Measurements from ENCODE around the gene GPHN. TPM values are rescaled to one million over a fixed set of nuclear protein-coding genes. Genes with fewer than 3 reads are reported as not detected.

Gene GPHN
- polyA plus RNA-seq, 1 donor (not counting 4 experiments of a cell fraction or from before 2014, with no cell fraction given), result 17.6 TPM

GRCh38 chr14:66601932-66602578 lies 94.1 kb downstream of the GPHN start:
- DNase-seq (ENCODE audit: low read depth, low spot score) (no peak), FAIRE-seq (no peak)
- Histone ChIP-seq H3K4me3 (ENCODE audit: control insufficient read depth in 2 of 3, extremely low read depth in 1 of 3, insufficient read depth in 2 of 3, low read depth in 1 of 3, low read length in 3 of 3) (no peak overlapping the region), H3K4me1 (ENCODE audit: control insufficient read depth, extremely low read depth, insufficient read depth, low read length) (peaks cover 8% of the 10 kb centered on the region), H3K9ac (ENCODE audit: control insufficient read depth, extremely low read depth, insufficient read depth, low read length) (no peak overlapping the region), H3K27ac (ENCODE audit: control insufficient read depth, insufficient read depth, low read length) (no peak overlapping the region), H2AFZ (ENCODE audit: control insufficient read depth, low read length) (no peak overlapping the region), H3K27me3 (ENCODE audit: control insufficient read depth, extremely low read depth, insufficient read depth, low read length) (no peaks in the 10 kb centered on the region), H4K20me1 (ENCODE audit: control insufficient read depth, extremely low read depth, insufficient read depth, low read length) (no peaks in the 10 kb centered on the region), H3K79me2 (ENCODE audit: control insufficient read depth, insufficient read depth, low read length) (peaks cover 21% of the 10 kb centered on the region), H3K9me3 (ENCODE audit: control insufficient read depth, low read depth, low read length) (no peaks in the 10 kb centered on the region), H3K4me2 (ENCODE audit: control insufficient read depth, extremely low read depth, insufficient read depth, low read depth, low read length) (no peak overlapping the region), H3K36me3 (ENCODE audit: control insufficient read depth in 2 of 2, extremely low read depth in 1 of 2, insufficient read depth in 2 of 2, low read length in 2 of 2) (no peaks in the 10 kb centered on the region), H3K9me1 (ENCODE audit: control insufficient read depth, extremely low read depth, insufficient read depth, low read length) (no peaks in the 10 kb centered on the region)
- TF ChIP-seq EZH2 (IDR thresholded peaks at IDR 0.05; ENCODE audit: low read length), result no peak
- TF ChIP-seq, protein P1, sequence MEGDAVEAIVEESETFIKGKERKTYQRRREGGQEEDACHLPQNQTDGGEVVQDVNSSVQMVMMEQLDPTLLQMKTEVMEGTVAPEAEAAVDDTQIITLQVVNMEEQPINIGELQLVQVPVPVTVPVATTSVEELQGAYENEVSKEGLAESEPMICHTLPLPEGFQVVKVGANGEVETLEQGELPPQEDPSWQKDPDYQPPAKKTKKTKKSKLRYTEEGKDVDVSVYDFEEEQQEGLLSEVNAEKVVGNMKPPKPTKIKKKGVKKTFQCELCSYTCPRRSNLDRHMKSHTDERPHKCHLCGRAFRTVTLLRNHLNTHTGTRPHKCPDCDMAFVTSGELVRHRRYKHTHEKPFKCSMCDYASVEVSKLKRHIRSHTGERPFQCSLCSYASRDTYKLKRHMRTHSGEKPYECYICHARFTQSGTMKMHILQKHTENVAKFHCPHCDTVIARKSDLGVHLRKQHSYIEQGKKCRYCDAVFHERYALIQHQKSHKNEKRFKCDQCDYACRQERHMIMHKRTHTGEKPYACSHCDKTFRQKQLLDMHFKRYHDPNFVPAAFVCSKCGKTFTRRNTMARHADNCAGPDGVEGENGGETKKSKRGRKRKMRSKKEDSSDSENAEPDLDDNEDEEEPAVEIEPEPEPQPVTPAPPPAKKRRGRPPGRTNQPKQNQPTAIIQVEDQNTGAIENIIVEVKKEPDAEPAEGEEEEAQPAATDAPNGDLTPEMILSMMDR (optimal IDR thresholded peaks at IDR 0.05 in 1 of 3, IDR thresholded peaks at IDR 0.05 in 1 of 3, conservative IDR thresholded peaks at IDR 0.05 in 1 of 3; ENCODE audit: extremely low read depth in 1 of 3, insufficient read depth in 2 of 3, low read length in 3 of 3), result no peak
- dilution Hi-C loops (cut with MboI; ENCODE audit: extremely low pct_ligation_motif_present, low sequenced_read_pairs), result no loop called here

DNA sequence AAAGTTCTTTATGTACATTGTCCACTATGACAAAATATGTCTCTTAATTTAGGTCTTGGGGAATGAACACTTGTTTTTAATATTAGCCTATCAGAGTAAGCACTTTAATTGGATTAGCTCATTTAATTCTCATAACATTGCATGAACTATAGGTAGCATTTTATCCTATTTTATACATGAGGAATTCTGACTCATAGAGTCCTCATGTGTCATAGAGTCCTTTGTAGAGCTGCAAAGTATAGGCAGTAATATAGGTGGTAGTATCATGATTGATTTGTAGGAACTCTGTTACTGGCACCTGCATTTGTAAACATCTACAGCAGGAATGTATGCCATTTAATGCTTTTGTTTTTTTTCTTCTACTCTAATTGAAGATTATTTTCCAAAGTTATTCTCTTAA lies 96.0 kb downstream of the GPHN start:
- Histone ChIP-seq H3K27me3 (ENCODE audit: control insufficient read depth, extremely low read depth, insufficient read depth, low read length) (no peaks in the 10 kb centered on the region), H3K27ac (ENCODE audit: control insufficient read depth, insufficient read depth, low read length) (no peak overlapping the region), H3K4me3 (ENCODE audit: control insufficient read depth in 2 of 3, extremely low read depth in 1 of 3, insufficient read depth in 2 of 3, low read depth in 1 of 3, low read length in 3 of 3) (no peak overlapping the region), H3K9ac (ENCODE audit: control insufficient read depth, extremely low read depth, insufficient read depth, low read length) (no peak overlapping the region), H2AFZ (ENCODE audit: control insufficient read depth, low read length) (no peak overlapping the region), H4K20me1 (ENCODE audit: control insufficient read depth, extremely low read depth, insufficient read depth, low read length) (no peaks in the 10 kb centered on the region), H3K4me2 (ENCODE audit: control insufficient read depth, extremely low read depth, insufficient read depth, low read depth, low read length) (no peak overlapping the region), H3K79me2 (ENCODE audit: control insufficient read depth, insufficient read depth, low read length) (peaks cover 31% of the 10 kb centered on the region), H3K36me3 (ENCODE audit: control insufficient read depth in 2 of 2, extremely low read depth in 1 of 2, insufficient read depth in 2 of 2, low read length in 2 of 2) (no peaks in the 10 kb centered on the region), H3K4me1 (ENCODE audit: control insufficient read depth, extremely low read depth, insufficient read depth, low read length) (peaks cover 8% of the 10 kb centered on the region), H3K9me3 (ENCODE audit: control insufficient read depth, low read depth, low read length) (no peaks in the 10 kb centered on the region), H3K9me1 (ENCODE audit: control insufficient read depth, extremely low read depth, insufficient read depth, low read length) (no peaks in the 10 kb centered on the region)
- dilution Hi-C loops (cut with MboI; ENCODE audit: extremely low pct_ligation_motif_present, low sequenced_read_pairs), result no loop called here
- no peak for TF ChIP-seq EZH2 (IDR thresholded peaks at IDR 0.05; ENCODE audit: low read length)
- TF ChIP-seq, protein P1 (optimal IDR thresholded peaks at IDR 0.05 in 1 of 3, IDR thresholded peaks at IDR 0.05 in 1 of 3, conservative IDR thresholded peaks at IDR 0.05 in 1 of 3; ENCODE audit: extremely low read depth in 1 of 3, insufficient read depth in 2 of 3, low read length in 3 of 3), result no peak
- no peak for DNase-seq (ENCODE audit: low read depth, low spot score)
- no peak for FAIRE-seq
